ENCODE results near the gene RCBTB1.
"Not testable (repeated sequence)": the region's sequence is repeated elsewhere in the genome, so short reads cannot be mapped to it uniquely, and the experiment has no call there.

Gene RCBTB1

GRCh38 chr13:49607761-49608160 is 22.4 kb upstream of the RCBTB1 start:
- Histone ChIP-seq H3K4me3 (ENCODE audit: low read depth, low read length) (no peak overlapping the region), H3K36me3 (no peaks in the 10 kb centered on the region), H3K4me1 (no peaks in the 10 kb centered on the region), H3K9me3 (no peaks in the 10 kb centered on the region), H3K27me3 (no peaks in the 10 kb centered on the region)
- no peak for TF ChIP-seq CTCF (IDR thresholded peaks at IDR 0.05; ENCODE audit: low read depth, low read length)
- no peak for DNase-seq

DNA sequence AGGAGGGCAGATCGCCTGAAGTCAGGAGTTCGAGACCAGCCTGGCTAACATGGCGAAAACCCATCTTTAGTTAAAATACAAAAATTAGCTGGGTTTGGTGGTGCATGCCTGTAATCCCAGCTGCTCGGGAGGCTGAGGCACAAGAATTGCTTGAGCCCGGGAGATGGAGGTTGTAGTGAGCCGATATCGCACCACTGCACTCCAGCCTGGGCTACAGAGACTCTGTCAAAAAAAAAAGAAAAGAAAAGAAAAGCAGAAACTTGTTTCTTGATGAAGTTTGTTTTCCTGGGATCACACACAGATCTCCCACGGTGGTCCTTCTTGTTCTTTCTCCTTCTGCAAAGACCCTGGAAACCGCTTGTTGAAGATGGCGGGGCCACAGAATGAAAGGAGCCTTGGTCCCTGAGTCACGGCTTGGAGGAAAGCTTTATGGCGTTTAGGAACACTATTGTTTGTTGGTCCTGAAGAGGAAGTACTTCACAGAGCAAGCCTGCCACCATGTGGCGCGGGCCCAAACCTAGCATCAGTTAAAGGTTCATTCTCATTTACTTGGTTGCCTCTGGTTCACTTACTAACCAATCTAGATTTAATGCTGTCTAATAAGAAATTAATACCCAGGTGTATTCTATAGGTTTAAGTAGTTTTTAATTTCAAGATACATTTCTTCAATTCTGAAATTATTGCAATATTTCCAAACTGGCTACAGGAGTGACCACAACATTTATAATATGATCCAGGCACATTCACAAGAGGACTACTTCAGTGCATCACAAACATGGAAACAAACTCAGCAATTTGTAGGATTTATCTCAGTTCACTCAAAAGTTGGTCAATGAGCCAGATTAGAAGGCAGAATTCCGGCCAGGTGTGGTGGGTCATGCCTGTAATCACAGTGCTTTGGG is 21.6 kb upstream of the RCBTB1 start:
- TF ChIP-seq CTCF (IDR thresholded peaks at IDR 0.05; ENCODE audit: low read depth, low read length): peak; percentile 93
- Histone ChIP-seq H3K4me3 (ENCODE audit: low read depth, low read length) (peak overlapping the region; percentile 46), H3K36me3 (no peaks in the 10 kb centered on the region), H3K27me3 (no peaks in the 10 kb centered on the region), H3K4me1 (no peaks in the 10 kb centered on the region), H3K9me3 (no peaks in the 10 kb centered on the region)
- peak; percentile 86 for DNase-seq

GRCh38 chr13:49604570-49604969 is 19.2 kb upstream of the RCBTB1 start:
- Histone ChIP-seq H3K9me3 (no peaks in the 10 kb centered on the region), H3K4me3 (ENCODE audit: low read depth, low read length) (no peak overlapping the region), H3K4me1 (no peaks in the 10 kb centered on the region), H3K27me3 (no peaks in the 10 kb centered on the region), H3K36me3 (no peaks in the 10 kb centered on the region)
- no peak for DNase-seq
- no peak for TF ChIP-seq CTCF (IDR thresholded peaks at IDR 0.05; ENCODE audit: low read depth, low read length)

GRCh38 chr13:49602615-49603014 is 17.3 kb upstream of the RCBTB1 start:
- not testable (repeated sequence) for H3K4me1 ChIP-seq; H3K4me3 ChIP-seq (ENCODE audit: low read depth, low read length); H3K27me3 ChIP-seq; DNase-seq; H3K36me3 ChIP-seq; H3K9me3 ChIP-seq

GRCh38 chr13:49602005-49602404 is 16.6 kb upstream of the RCBTB1 start:
- no peaks in the 10 kb centered on the region for H3K9me3 ChIP-seq
- DNase-seq: no peak
- no peaks in the 10 kb centered on the region for H3K4me1 ChIP-seq
- H3K4me3 ChIP-seq (ENCODE audit: low read depth, low read length): no peak overlapping the region
- H3K27me3 ChIP-seq: no peaks in the 10 kb centered on the region
- no peaks in the 10 kb centered on the region for H3K36me3 ChIP-seq
- TF ChIP-seq CTCF (IDR thresholded peaks at IDR 0.05; ENCODE audit: low read depth, low read length): no peak

DNA sequence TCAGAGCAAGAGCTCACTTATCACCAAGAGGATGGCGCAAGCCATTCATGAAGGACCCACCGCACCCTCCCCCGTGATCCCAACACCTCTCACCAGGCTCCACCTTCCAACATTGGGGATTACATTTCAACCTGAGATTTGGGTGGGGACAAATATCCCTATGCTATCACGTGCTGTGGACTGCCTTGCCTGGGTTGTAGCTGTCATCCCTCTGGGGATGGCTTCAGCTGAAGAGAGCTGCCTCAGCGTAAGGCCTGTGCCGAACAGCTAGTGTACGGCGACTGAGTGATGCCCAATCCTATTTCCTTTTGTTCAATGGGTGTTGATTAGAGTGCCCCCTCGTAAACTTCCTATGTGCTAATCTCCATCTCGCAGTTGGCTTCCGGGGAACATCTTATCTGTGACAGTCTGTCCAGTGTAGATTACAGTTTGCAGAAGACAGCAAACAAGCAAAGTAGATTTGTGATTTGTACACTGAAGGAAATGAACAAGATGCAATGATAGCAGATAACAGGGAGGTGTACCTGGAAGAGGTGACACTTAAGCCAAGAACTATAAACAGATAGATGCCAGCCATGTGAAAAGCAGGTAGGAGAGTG is 11.8 kb upstream of the RCBTB1 start:
- H3K27me3 ChIP-seq: no peaks in the 10 kb centered on the region
- no peak for TF ChIP-seq CTCF (IDR thresholded peaks at IDR 0.05; ENCODE audit: low read depth, low read length)
- no peak overlapping the region for H3K4me3 ChIP-seq (ENCODE audit: low read depth, low read length)
- DNase-seq: no peak
- no peaks in the 10 kb centered on the region for H3K36me3 ChIP-seq
- H3K4me1 ChIP-seq: no peaks in the 10 kb centered on the region
- H3K9me3 ChIP-seq: no peaks in the 10 kb centered on the region

Measured in BE2C (cell line).